OCI-LY7 (cell line): ENCODE measurements around the gene AAK1.

Experiments
- EZH2phosphoT487 ChIP-seq: fragments of 200-600 bp; sonication (generic); IDR thresholded peaks from 2 replicates; pipeline ENCODE4 v1.6.1; 2018; ENCODE audit warnings: low read depth, borderline replicate concordance, mild to moderate bottlenecking, mixed run types, antibody characterized with exemption, low read length, moderate library complexity, mixed read lengths
- TF ChIP-seq, protein P1 (sequence below): fragments of 200-600 bp; sonication (generic); conservative IDR thresholded peaks from 2 replicates; pipeline ENCODE4 v1.5.1; 2014; ENCODE audit warnings: mild to moderate bottlenecking, antibody characterized with exemption, low read length, moderate library complexity, mixed read lengths

DNA sequence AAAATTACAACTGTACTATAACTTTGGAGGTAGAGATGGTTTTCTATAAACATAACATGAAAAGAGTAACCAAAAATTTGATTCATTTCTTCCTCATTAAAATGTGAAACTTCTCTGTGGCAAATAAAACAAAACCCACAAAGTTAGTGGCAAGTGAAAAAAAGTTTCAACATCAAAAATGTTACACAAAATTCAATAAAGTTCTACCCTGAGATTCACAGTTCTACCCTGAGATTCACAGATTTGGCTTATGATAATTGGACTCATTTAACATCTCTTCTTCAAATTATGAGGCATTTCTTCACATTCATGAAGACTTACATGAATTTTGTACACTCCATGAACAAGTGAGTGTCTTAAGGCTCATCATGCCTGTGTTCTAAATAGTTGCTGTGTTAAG is 51.0 kb downstream of the AAK1 start:
- TF ChIP-seq, protein P1, sequence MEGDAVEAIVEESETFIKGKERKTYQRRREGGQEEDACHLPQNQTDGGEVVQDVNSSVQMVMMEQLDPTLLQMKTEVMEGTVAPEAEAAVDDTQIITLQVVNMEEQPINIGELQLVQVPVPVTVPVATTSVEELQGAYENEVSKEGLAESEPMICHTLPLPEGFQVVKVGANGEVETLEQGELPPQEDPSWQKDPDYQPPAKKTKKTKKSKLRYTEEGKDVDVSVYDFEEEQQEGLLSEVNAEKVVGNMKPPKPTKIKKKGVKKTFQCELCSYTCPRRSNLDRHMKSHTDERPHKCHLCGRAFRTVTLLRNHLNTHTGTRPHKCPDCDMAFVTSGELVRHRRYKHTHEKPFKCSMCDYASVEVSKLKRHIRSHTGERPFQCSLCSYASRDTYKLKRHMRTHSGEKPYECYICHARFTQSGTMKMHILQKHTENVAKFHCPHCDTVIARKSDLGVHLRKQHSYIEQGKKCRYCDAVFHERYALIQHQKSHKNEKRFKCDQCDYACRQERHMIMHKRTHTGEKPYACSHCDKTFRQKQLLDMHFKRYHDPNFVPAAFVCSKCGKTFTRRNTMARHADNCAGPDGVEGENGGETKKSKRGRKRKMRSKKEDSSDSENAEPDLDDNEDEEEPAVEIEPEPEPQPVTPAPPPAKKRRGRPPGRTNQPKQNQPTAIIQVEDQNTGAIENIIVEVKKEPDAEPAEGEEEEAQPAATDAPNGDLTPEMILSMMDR: no peak
- no peak for TF ChIP-seq EZH2phosphoT487
